ENCODE measurements around the gene WNT4. TPM values are rescaled to one million over a fixed set of nuclear protein-coding genes. Genes with fewer than 3 reads are reported as not detected.

Gene WNT4
- total and polyA plus RNA-seq, 2 experiments from 2014 or later, result 0.05 to 0.32 TPM

GRCh38 chr1:22168412-22168973 lies 25.6 kb upstream of the WNT4 start:
- Histone ChIP-seq H3K27ac (no peak overlapping the region), H3K4me1 (ENCODE audit: insufficient read depth) (no peaks in the 10 kb centered on the region), H3K9me2 (ENCODE audit: insufficient read depth) (no peaks in the 10 kb centered on the region), H3K9ac (no peak overlapping the region), H3K79me2 (ENCODE audit: insufficient read depth) (no peaks in the 10 kb centered on the region), H3K36me3 (ENCODE audit: low read depth) (no peaks in the 10 kb centered on the region), H4K20me1 (ENCODE audit: insufficient read depth) (no peaks in the 10 kb centered on the region), H3K27me3 (replicated peaks; ENCODE audit: insufficient read depth) (no peaks in the 10 kb centered on the region), H3K4me2 (ENCODE audit: unreplicated experiment) (no peak overlapping the region), H3K4me3 (no peak overlapping the region), H3F3A (ENCODE audit: insufficient read depth) (no peaks in the 10 kb centered on the region), H2AFZ (no peak overlapping the region), H3K9me3 (ENCODE audit: low read depth) (no peaks in the 10 kb centered on the region)
- DNase-seq, result no peak
- in situ Hi-C loops (cut with MboI), result no loop called here
- 64 to 78% methylated on average over 4 of the region's 4 CpGs for WGBS, 2 experiments (ENCODE audit: low coverage in 1 of 2, low lambda C conversion rate in 2 of 2, missing lambda C conversion rate in 2 of 2)
- TF ChIP-seq EZH2 (IDR thresholded peaks at IDR 0.05; ENCODE audit: insufficient read depth, poor library complexity, severe bottlenecking), result no peak
- no peak for TF ChIP-seq EZH2phosphoT487 (IDR thresholded peaks at IDR 0.05; ENCODE audit: insufficient read depth, low read depth)

GRCh38 chr1:22166439-22166838 lies 23.5 kb upstream of the WNT4 start:
- Histone ChIP-seq H3K27me3 (replicated peaks; ENCODE audit: insufficient read depth) (no peaks in the 10 kb centered on the region), H2AFZ (no peak overlapping the region), H3K4me1 (ENCODE audit: insufficient read depth) (no peaks in the 10 kb centered on the region), H3K79me2 (ENCODE audit: insufficient read depth) (no peaks in the 10 kb centered on the region), H3K36me3 (ENCODE audit: low read depth) (no peaks in the 10 kb centered on the region), H3K27ac (no peak overlapping the region), H3K4me3 (no peak overlapping the region), H3K9me3 (ENCODE audit: low read depth) (no peaks in the 10 kb centered on the region), H3F3A (ENCODE audit: insufficient read depth) (no peaks in the 10 kb centered on the region), H3K9ac (no peak overlapping the region), H3K4me2 (ENCODE audit: unreplicated experiment) (no peak overlapping the region), H4K20me1 (ENCODE audit: insufficient read depth) (no peaks in the 10 kb centered on the region), H3K9me2 (ENCODE audit: insufficient read depth) (no peaks in the 10 kb centered on the region)
- WGBS, 2 experiments (ENCODE audit: low coverage in 1 of 2, low lambda C conversion rate in 2 of 2, missing lambda C conversion rate in 2 of 2), result 61 to 65% methylated on average over 1 of the region's 1 CpG
- no peak for DNase-seq
- TF ChIP-seq EZH2 (IDR thresholded peaks at IDR 0.05; ENCODE audit: insufficient read depth, poor library complexity, severe bottlenecking) (no peak), EZH2phosphoT487 (IDR thresholded peaks at IDR 0.05; ENCODE audit: insufficient read depth, low read depth) (no peak)
- in situ Hi-C loops (cut with MboI), result no loop called here

- H3K79me2 ChIP-seq (ENCODE audit: insufficient read depth), result no peaks in the 10 kb centered on the region
- H3K4me2 ChIP-seq (ENCODE audit: unreplicated experiment), result no peak overlapping the region
- no peaks in the 10 kb centered on the region for H3K4me1 ChIP-seq (ENCODE audit: insufficient read depth)
- no peak for TF ChIP-seq EZH2phosphoT487 (IDR thresholded peaks at IDR 0.05; ENCODE audit: insufficient read depth, low read depth)
- no peak for TF ChIP-seq EZH2 (IDR thresholded peaks at IDR 0.05; ENCODE audit: insufficient read depth, poor library complexity, severe bottlenecking)
- H3K9me2 ChIP-seq (ENCODE audit: insufficient read depth), result no peaks in the 10 kb centered on the region
- H3K36me3 ChIP-seq (ENCODE audit: low read depth), result no peaks in the 10 kb centered on the region
- H3F3A ChIP-seq (ENCODE audit: insufficient read depth), result no peaks in the 10 kb centered on the region
- no peaks in the 10 kb centered on the region for H4K20me1 ChIP-seq (ENCODE audit: insufficient read depth)
- no peak overlapping the region for H2AFZ ChIP-seq
- H3K9me3 ChIP-seq (ENCODE audit: low read depth), result no peaks in the 10 kb centered on the region
- H3K9ac ChIP-seq, result no peak overlapping the region
- H3K4me3 ChIP-seq, result no peak overlapping the region
- WGBS, 2 experiments (ENCODE audit: low coverage in 1 of 2, low lambda C conversion rate in 2 of 2, missing lambda C conversion rate in 2 of 2), result 74 to 78% methylated on average over 14 of the region's 14 CpGs
- H3K27me3 ChIP-seq (replicated peaks; ENCODE audit: insufficient read depth), result no peaks in the 10 kb centered on the region
- H3K27ac ChIP-seq, result no peak overlapping the region
- in situ Hi-C loops (cut with MboI), result no loop called here
- no peak for DNase-seq
These were observed 22.2 kb upstream of the WNT4 start for GRCh38 chr1:22164841-22165808.

GRCh38 chr1:22163564-22163963 lies 20.7 kb upstream of the WNT4 start:
- Histone ChIP-seq H2AFZ (no peak overlapping the region), H3K27ac (no peak overlapping the region), H3K4me1 (ENCODE audit: insufficient read depth) (no peaks in the 10 kb centered on the region), H3K4me3 (no peak overlapping the region), H4K20me1 (ENCODE audit: insufficient read depth) (no peaks in the 10 kb centered on the region), H3K4me2 (ENCODE audit: unreplicated experiment) (no peak overlapping the region), H3K9ac (no peak overlapping the region), H3K9me2 (ENCODE audit: insufficient read depth) (no peaks in the 10 kb centered on the region), H3K9me3 (ENCODE audit: low read depth) (no peaks in the 10 kb centered on the region), H3F3A (ENCODE audit: insufficient read depth) (no peaks in the 10 kb centered on the region), H3K79me2 (ENCODE audit: insufficient read depth) (no peaks in the 10 kb centered on the region), H3K27me3 (replicated peaks; ENCODE audit: insufficient read depth) (no peaks in the 10 kb centered on the region), H3K36me3 (ENCODE audit: low read depth) (no peaks in the 10 kb centered on the region)
- in situ Hi-C loops (cut with MboI), result no loop called here
- DNase-seq, result no peak
- TF ChIP-seq EZH2 (IDR thresholded peaks at IDR 0.05; ENCODE audit: insufficient read depth, poor library complexity, severe bottlenecking) (no peak), EZH2phosphoT487 (IDR thresholded peaks at IDR 0.05; ENCODE audit: insufficient read depth, low read depth) (no peak)
- WGBS, 2 experiments (ENCODE audit: low coverage in 1 of 2, low lambda C conversion rate in 2 of 2, missing lambda C conversion rate in 2 of 2), result 64 to 81% methylated on average over 6 of the region's 6 CpGs
